Measurements from ENCODE around the gene RAB1B.
A peak's percentile ranks its signal among the peaks of the same experiment; 100 is the strongest.

The RAB1B gene

GRCh38 chr11:66268244-66268951 lies at the start of gene RAB1B:
RAB1B (plus strand) TSS chr11:66268639; CDS start chr11:66268680, 41 bp downstream.
- DNase-seq (ENCODE audit: low read depth in 3 of 3) = peak; percentile 100

GRCh38 chr11:66218846-66219620 lies 49.4 kb upstream of the RAB1B start:
- no peak for DNase-seq (ENCODE audit: low read depth in 3 of 3)

GRCh38 chr11:66219846-66220565 lies 48.4 kb upstream of the RAB1B start:
- no peak for DNase-seq (ENCODE audit: low read depth in 3 of 3)

GRCh38 chr11:66220566-66220935 lies 47.9 kb upstream of the RAB1B start:
- no peak for DNase-seq (ENCODE audit: low read depth in 3 of 3)

- DNase-seq (ENCODE audit: low read depth in 3 of 3) = no peak
These were observed 47.4 kb upstream of the RAB1B start for GRCh38 chr11:66221012-66221411.

GRCh38 chr11:66221726-66222236 lies 46.7 kb upstream of the RAB1B start:
- DNase-seq (ENCODE audit: low read depth in 3 of 3) = peak in 1 of 3 experiments; percentile 4

- DNase-seq (ENCODE audit: low read depth in 3 of 3) = peak; percentile 84 to 92 (median 92)
These were observed 45.9 kb upstream of the RAB1B start for GRCh38 chr11:66222358-66223149.

- DNase-seq (ENCODE audit: low read depth in 3 of 3) = no peak
These were observed 44.1 kb upstream of the RAB1B start for GRCh38 chr11:66224226-66224855.

GRCh38 chr11:66225066-66225465 lies 43.4 kb upstream of the RAB1B start:
- DNase-seq (ENCODE audit: low read depth in 3 of 3) = no peak

GRCh38 chr11:66226101-66226500 lies 42.3 kb upstream of the RAB1B start:
- no peak for DNase-seq (ENCODE audit: low read depth in 3 of 3)

- no peak for DNase-seq (ENCODE audit: low read depth in 3 of 3)
These were observed 40.7 kb upstream of the RAB1B start for GRCh38 chr11:66227700-66228099.

GRCh38 chr11:66228521-66228920 lies 39.9 kb upstream of the RAB1B start:
- no peak for DNase-seq (ENCODE audit: low read depth in 3 of 3)

GRCh38 chr11:66230156-66230555 lies 38.3 kb upstream of the RAB1B start:
- DNase-seq (ENCODE audit: low read depth in 3 of 3) = no peak

- DNase-seq (ENCODE audit: low read depth in 3 of 3) = no peak
These were observed 37.5 kb upstream of the RAB1B start for GRCh38 chr11:66230978-66231377.

- no peak for DNase-seq (ENCODE audit: low read depth in 3 of 3)
These were observed 36.9 kb upstream of the RAB1B start for GRCh38 chr11:66231561-66231960.

- no peak for DNase-seq (ENCODE audit: low read depth in 3 of 3)
These were observed 35.7 kb upstream of the RAB1B start for GRCh38 chr11:66232769-66233168.

- no peak for DNase-seq (ENCODE audit: low read depth in 3 of 3)
These were observed 35.1 kb upstream of the RAB1B start for GRCh38 chr11:66233301-66233700.

GRCh38 chr11:66235141-66235540 lies 33.3 kb upstream of the RAB1B start:
- DNase-seq (ENCODE audit: low read depth in 3 of 3) = no peak

- no peak for DNase-seq (ENCODE audit: low read depth in 3 of 3)
These were observed 30.6 kb upstream of the RAB1B start for GRCh38 chr11:66237867-66238266.

GRCh38 chr11:66238786-66239413 lies 29.5 kb upstream of the RAB1B start:
- DNase-seq (ENCODE audit: low read depth in 3 of 3) = no peak

GRCh38 chr11:66239511-66239910 lies 28.9 kb upstream of the RAB1B start:
- no peak for DNase-seq (ENCODE audit: low read depth in 3 of 3)

All from stimulated activated CD4-positive, alpha-beta T cell treated with anti-CD3 and anti-CD28 coated beads, TNF-alpha, amount 100 ng/mL, for 24 hours (primary cell).